Measurements from ENCODE around the gene USP3. TPM values are rescaled to one million over a fixed set of nuclear protein-coding genes. Genes with fewer than 3 reads are reported as not detected.

USP3 gene
- total and polyA plus RNA-seq, 4 donors: 8.5 to 25.4 (median 14.8) TPM

DNA sequence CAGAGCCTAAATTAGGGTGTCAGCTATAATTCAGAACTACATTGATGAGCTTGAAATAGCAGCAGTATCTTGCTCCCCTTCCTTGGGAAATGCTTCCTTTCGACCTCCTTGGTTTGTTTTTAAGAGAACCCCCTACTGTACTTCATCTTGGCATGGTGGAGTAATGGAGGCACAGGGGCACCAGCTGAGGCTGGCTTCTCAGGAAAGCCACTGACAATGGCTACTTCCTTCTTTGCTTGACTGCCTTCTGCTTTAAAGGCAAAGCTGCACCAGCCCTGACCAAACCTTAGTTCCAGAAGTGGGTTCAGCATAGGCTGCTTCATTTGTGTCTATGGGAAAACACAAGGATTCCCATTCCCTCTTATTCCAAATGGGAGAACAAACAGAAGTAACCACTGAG, 91.3 kb downstream of the USP3 start:
- no peak for DNase-seq (ENCODE audit: low spot score)
- Histone ChIP-seq H3K4me3 (ENCODE audit: low read depth in 1 of 3, low read length in 3 of 3) (no peak overlapping the region), H3K9me3 (ENCODE audit: control insufficient read depth in 4 of 4, low read length in 3 of 4) (no peaks in the 10 kb centered on the region), H3K27me3 (ENCODE audit: control insufficient read depth in 4 of 4, insufficient read depth in 4 of 4, low read length in 3 of 4) (no peaks in the 10 kb centered on the region), H3K4me1 (ENCODE audit: control insufficient read depth in 4 of 4, insufficient read depth in 4 of 4, low read length in 3 of 4) (peaks cover 0 to 18% (median 12%) of the 10 kb centered on the region in 4 donors), H3K27ac (ENCODE audit: low read depth in 1 of 2, low read length in 2 of 2) (no peak overlapping the region), H3K36me3 (ENCODE audit: control insufficient read depth in 4 of 4, insufficient read depth in 3 of 4, low read depth in 1 of 4, low read length in 3 of 4) (peaks cover 0 to 17% (median 13%) of the 10 kb centered on the region in 4 donors), H3K9ac (ENCODE audit: low read depth in 1 of 2, low read length in 2 of 2) (no peak overlapping the region)
- TF ChIP-seq EGR1 (IDR thresholded peaks at IDR 0.05; ENCODE audit: low read depth in 2 of 2) (no peak), RXRA (IDR thresholded peaks at IDR 0.05) (no peak), TAF1 (conservative IDR thresholded peaks at IDR 0.05) (no peak), JUND (IDR thresholded peaks at IDR 0.05) (no peak), SP1 (IDR thresholded peaks at IDR 0.05) (no peak), GABPA (IDR thresholded peaks at IDR 0.05 in 1 of 2, conservative IDR thresholded peaks at IDR 0.05 in 1 of 2) (no peak), FOXA2 (IDR thresholded peaks at IDR 0.05) (no peak), NR2F2 (IDR thresholded peaks at IDR 0.05) (no peak), HNF4A (conservative IDR thresholded peaks at IDR 0.05) (no peak), YY1 (IDR thresholded peaks at IDR 0.05) (no peak), FOXA1 (IDR thresholded peaks at IDR 0.05) (no peak), HNF4G (IDR thresholded peaks at IDR 0.05) (no peak), RAD21 (IDR thresholded peaks at IDR 0.05) (no peak)
- TF ChIP-seq, protein P1, sequence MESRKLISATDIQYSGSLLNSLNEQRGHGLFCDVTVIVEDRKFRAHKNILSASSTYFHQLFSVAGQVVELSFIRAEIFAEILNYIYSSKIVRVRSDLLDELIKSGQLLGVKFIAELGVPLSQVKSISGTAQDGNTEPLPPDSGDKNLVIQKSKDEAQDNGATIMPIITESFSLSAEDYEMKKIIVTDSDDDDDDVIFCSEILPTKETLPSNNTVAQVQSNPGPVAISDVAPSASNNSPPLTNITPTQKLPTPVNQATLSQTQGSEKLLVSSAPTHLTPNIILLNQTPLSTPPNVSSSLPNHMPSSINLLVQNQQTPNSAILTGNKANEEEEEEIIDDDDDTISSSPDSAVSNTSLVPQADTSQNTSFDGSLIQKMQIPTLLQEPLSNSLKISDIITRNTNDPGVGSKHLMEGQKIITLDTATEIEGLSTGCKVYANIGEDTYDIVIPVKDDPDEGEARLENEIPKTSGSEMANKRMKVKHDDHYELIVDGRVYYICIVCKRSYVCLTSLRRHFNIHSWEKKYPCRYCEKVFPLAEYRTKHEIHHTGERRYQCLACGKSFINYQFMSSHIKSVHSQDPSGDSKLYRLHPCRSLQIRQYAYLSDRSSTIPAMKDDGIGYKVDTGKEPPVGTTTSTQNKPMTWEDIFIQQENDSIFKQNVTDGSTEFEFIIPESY (IDR thresholded peaks at IDR 0.05): no peak
- 79% methylated on average over 1 of the region's 1 CpG for WGBS

DNA sequence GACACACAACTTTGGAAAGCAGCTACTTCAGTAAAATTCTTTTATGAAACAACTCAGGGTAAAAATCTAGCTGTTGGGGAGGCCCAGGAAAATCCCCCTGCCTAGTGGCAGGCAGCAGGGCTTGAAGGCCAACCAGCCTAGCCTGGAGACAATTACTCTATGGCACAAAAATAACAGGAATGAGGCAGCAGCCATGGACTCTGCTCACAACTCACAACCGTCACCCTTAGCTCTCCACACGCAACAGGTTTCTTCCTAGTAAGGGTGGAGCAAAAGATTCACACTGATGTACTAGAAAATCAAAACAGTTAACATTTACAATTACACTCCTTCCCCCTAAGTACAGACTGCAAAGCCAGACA, 92.3 kb downstream of the USP3 start:
- H3K9me3 ChIP-seq (ENCODE audit: control insufficient read depth in 4 of 4, low read length in 3 of 4): no peaks in the 10 kb centered on the region
- H3K4me1 ChIP-seq (ENCODE audit: control insufficient read depth in 4 of 4, insufficient read depth in 4 of 4, low read length in 3 of 4): peaks cover 0 to 22% (median 14%) of the 10 kb centered on the region in 4 donors
- DNase-seq (ENCODE audit: low spot score): no peak
- no peak overlapping the region for H3K27ac ChIP-seq (ENCODE audit: low read depth in 1 of 2, low read length in 2 of 2)
- 80% methylated on average over 2 of the region's 2 CpGs for WGBS
- peaks cover 0 to 8% (median 5%) of the 10 kb centered on the region in 4 donors for H3K36me3 ChIP-seq (ENCODE audit: control insufficient read depth in 4 of 4, insufficient read depth in 3 of 4, low read depth in 1 of 4, low read length in 3 of 4)
- no peak for TF ChIP-seq EGR1 (IDR thresholded peaks at IDR 0.05; ENCODE audit: low read depth in 2 of 2)
- no peak for TF ChIP-seq NR2F2 (IDR thresholded peaks at IDR 0.05)
- no peak for TF ChIP-seq GABPA (IDR thresholded peaks at IDR 0.05 in 1 of 2, conservative IDR thresholded peaks at IDR 0.05 in 1 of 2)
- TF ChIP-seq SP1 (IDR thresholded peaks at IDR 0.05): no peak
- no peak for TF ChIP-seq JUND (IDR thresholded peaks at IDR 0.05)
- TF ChIP-seq HNF4A (conservative IDR thresholded peaks at IDR 0.05): no peak
- no peak for TF ChIP-seq HNF4G (IDR thresholded peaks at IDR 0.05)
- TF ChIP-seq, protein P2, sequence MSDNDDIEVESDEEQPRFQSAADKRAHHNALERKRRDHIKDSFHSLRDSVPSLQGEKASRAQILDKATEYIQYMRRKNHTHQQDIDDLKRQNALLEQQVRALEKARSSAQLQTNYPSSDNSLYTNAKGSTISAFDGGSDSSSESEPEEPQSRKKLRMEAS (IDR thresholded peaks at IDR 0.05): no peak
- TF ChIP-seq RXRA (IDR thresholded peaks at IDR 0.05): no peak
- no peak for TF ChIP-seq RAD21 (IDR thresholded peaks at IDR 0.05)
- no peak for TF ChIP-seq YY1 (IDR thresholded peaks at IDR 0.05)
- TF ChIP-seq FOXA2 (IDR thresholded peaks at IDR 0.05): no peak
- no peaks in the 10 kb centered on the region for H3K27me3 ChIP-seq (ENCODE audit: control insufficient read depth in 4 of 4, insufficient read depth in 4 of 4, low read length in 3 of 4)
- H3K4me3 ChIP-seq (ENCODE audit: low read depth in 1 of 3, low read length in 3 of 3): no peak overlapping the region
- no peak overlapping the region for H3K9ac ChIP-seq (ENCODE audit: low read depth in 1 of 2, low read length in 2 of 2)

DNA sequence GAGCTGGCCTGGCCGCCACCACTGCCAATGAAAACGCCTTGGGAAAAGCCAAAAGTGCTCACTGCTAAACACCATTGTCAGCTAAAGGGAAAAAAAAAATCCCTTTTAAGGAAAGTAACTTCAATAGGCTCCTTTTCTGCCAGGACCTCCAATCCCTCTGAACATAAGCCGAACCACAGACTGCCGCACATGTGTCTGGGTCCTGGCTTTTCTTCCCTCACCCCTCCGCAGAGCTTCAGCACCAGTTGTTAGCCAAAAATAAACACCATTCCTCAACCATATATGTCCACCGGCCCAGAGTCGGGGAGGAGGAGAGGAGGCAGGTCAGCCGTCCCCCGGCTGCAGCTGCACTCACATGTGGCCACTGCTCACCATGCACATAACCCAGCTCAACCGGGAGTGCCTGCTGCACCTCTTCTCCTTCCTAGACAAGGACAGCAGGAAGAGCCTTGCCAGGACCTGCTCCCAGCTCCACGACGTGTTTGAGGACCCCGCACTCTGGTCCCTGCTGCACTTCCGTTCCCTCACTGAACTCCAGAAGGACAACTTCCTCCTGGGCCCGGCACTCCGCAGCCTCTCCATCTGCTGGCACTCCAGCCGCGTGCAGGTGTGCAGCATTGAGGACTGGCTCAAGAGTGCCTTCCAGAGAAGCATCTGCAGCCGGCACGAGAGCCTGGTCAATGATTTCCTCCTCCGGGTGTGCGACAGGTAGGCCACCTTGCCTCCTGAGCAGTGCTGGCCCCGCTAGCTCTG, 92.8 kb downstream of the USP3 start, which contains the start of gene FBXL22:
FBXL22 (plus strand) TSS at position 350 of the 753 bp plus-strand sequence; CDS start at position 356, 6 bp downstream.
- Histone ChIP-seq H3K27me3 (ENCODE audit: control insufficient read depth in 4 of 4, insufficient read depth in 4 of 4, low read length in 3 of 4) (no peaks in the 10 kb centered on the region), H3K9ac (ENCODE audit: low read depth in 1 of 2, low read length in 2 of 2) (no peak within 1 kb of the TSS), H3K4me1 (ENCODE audit: control insufficient read depth in 4 of 4, insufficient read depth in 4 of 4, low read length in 3 of 4) (peaks cover 0 to 25% (median 17%) of the 10 kb centered on the region in 4 donors), H3K27ac (ENCODE audit: low read depth in 1 of 2, low read length in 2 of 2) (no peak within 1 kb of the TSS), H3K4me3 (ENCODE audit: low read depth in 1 of 3, low read length in 3 of 3) (no peak within 1 kb of the TSS), H3K36me3 (ENCODE audit: control insufficient read depth in 4 of 4, insufficient read depth in 3 of 4, low read depth in 1 of 4, low read length in 3 of 4) (peaks cover 0 to 6% (median 4%) of the 10 kb centered on the region in 4 donors), H3K9me3 (ENCODE audit: control insufficient read depth in 4 of 4, low read length in 3 of 4) (no peaks in the 10 kb centered on the region)
- 73% methylated on average over 23 of the region's 23 CpGs for WGBS
- no peak for DNase-seq (ENCODE audit: low spot score)
- TF ChIP-seq YY1 (IDR thresholded peaks at IDR 0.05) (no peak), HNF4A (conservative IDR thresholded peaks at IDR 0.05) (no peak)
- TF ChIP-seq, protein P3, sequence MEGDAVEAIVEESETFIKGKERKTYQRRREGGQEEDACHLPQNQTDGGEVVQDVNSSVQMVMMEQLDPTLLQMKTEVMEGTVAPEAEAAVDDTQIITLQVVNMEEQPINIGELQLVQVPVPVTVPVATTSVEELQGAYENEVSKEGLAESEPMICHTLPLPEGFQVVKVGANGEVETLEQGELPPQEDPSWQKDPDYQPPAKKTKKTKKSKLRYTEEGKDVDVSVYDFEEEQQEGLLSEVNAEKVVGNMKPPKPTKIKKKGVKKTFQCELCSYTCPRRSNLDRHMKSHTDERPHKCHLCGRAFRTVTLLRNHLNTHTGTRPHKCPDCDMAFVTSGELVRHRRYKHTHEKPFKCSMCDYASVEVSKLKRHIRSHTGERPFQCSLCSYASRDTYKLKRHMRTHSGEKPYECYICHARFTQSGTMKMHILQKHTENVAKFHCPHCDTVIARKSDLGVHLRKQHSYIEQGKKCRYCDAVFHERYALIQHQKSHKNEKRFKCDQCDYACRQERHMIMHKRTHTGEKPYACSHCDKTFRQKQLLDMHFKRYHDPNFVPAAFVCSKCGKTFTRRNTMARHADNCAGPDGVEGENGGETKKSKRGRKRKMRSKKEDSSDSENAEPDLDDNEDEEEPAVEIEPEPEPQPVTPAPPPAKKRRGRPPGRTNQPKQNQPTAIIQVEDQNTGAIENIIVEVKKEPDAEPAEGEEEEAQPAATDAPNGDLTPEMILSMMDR (IDR thresholded peaks at IDR 0.05; ENCODE audit: low read depth, low read length, missing input control): no peak
- TF ChIP-seq, protein P2 (IDR thresholded peaks at IDR 0.05): no peak
- TF ChIP-seq, protein P4, sequence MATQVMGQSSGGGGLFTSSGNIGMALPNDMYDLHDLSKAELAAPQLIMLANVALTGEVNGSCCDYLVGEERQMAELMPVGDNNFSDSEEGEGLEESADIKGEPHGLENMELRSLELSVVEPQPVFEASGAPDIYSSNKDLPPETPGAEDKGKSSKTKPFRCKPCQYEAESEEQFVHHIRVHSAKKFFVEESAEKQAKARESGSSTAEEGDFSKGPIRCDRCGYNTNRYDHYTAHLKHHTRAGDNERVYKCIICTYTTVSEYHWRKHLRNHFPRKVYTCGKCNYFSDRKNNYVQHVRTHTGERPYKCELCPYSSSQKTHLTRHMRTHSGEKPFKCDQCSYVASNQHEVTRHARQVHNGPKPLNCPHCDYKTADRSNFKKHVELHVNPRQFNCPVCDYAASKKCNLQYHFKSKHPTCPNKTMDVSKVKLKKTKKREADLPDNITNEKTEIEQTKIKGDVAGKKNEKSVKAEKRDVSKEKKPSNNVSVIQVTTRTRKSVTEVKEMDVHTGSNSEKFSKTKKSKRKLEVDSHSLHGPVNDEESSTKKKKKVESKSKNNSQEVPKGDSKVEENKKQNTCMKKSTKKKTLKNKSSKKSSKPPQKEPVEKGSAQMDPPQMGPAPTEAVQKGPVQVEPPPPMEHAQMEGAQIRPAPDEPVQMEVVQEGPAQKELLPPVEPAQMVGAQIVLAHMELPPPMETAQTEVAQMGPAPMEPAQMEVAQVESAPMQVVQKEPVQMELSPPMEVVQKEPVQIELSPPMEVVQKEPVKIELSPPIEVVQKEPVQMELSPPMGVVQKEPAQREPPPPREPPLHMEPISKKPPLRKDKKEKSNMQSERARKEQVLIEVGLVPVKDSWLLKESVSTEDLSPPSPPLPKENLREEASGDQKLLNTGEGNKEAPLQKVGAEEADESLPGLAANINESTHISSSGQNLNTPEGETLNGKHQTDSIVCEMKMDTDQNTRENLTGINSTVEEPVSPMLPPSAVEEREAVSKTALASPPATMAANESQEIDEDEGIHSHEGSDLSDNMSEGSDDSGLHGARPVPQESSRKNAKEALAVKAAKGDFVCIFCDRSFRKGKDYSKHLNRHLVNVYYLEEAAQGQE (IDR thresholded peaks at IDR 0.05): no peak

Measured in liver (tissue), 9 donors.